GM21423 (cell line): ENCODE results near the gene SYT7.
A peak's percentile ranks its signal among the peaks of the same experiment; 100 is the strongest.
"Not testable (repeated sequence)": the region's sequence is repeated elsewhere in the genome, so short reads cannot be mapped to it uniquely, and the experiment has no call there.

Experiments
- ATAC-seq: cut with Tn5 transposase; IDR thresholded peaks from one replicate; pipeline ENCODE4 v1.9.1; 2021; ENCODE audit warnings: mild to moderate bottlenecking, moderate library complexity; ENCODE audit not compliant: unreplicated experiment

The SYT7 gene, protein sequence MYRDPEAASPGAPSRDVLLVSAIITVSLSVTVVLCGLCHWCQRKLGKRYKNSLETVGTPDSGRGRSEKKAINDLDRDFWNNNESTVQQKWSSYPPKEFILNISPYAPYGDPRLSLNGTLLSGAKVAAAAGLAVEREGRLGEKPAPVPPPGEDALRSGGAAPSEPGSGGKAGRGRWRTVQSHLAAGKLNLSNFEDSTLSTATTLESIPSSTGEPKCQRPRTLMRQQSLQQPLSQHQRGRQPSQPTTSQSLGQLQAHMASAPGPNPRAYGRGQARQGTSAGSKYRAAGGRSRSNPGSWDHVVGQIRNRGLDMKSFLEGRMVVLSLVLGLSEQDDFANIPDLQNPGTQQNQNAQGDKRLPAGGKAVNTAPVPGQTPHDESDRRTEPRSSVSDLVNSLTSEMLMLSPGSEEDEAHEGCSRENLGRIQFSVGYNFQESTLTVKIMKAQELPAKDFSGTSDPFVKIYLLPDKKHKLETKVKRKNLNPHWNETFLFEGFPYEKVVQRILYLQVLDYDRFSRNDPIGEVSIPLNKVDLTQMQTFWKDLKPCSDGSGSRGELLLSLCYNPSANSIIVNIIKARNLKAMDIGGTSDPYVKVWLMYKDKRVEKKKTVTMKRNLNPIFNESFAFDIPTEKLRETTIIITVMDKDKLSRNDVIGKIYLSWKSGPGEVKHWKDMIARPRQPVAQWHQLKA

GRCh38 chr11:61581030-61581928, at the start of gene SYT7:
SYT7 (minus strand) TSS chr11:61581076; CDS start chr11:61580820, 256 bp downstream.
- ATAC-seq = peak; percentile 78

DNA sequence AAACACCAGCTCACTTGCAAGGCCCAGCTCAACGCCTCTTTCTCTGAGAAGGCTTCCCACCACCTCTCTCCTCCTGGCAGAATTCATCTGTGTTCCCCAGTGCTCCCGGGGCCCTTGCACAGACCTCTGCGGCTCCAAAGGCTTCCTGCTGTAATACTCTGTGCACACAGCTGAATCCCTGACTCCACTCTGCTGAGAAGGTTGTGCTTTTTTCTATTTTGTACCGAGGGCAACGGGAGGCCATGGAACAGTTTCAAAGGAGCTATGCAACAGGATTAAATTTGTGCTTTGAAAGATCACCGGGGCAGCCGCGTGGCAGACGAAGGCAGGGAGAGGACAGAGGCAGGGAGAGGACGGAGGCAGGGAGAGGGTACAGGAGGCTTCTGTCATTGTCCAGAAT, 49.2 kb upstream of the SYT7 start:
- ATAC-seq = no peak

- ATAC-seq = no peak
Observed at GRCh38 chr11:61629082-61629833, 48.4 kb upstream of the SYT7 start.

GRCh38 chr11:61628662-61628970, 47.7 kb upstream of the SYT7 start:
- ATAC-seq = no peak

- no peak for ATAC-seq
Observed at GRCh38 chr11:61627850-61628661, 47.2 kb upstream of the SYT7 start.

DNA sequence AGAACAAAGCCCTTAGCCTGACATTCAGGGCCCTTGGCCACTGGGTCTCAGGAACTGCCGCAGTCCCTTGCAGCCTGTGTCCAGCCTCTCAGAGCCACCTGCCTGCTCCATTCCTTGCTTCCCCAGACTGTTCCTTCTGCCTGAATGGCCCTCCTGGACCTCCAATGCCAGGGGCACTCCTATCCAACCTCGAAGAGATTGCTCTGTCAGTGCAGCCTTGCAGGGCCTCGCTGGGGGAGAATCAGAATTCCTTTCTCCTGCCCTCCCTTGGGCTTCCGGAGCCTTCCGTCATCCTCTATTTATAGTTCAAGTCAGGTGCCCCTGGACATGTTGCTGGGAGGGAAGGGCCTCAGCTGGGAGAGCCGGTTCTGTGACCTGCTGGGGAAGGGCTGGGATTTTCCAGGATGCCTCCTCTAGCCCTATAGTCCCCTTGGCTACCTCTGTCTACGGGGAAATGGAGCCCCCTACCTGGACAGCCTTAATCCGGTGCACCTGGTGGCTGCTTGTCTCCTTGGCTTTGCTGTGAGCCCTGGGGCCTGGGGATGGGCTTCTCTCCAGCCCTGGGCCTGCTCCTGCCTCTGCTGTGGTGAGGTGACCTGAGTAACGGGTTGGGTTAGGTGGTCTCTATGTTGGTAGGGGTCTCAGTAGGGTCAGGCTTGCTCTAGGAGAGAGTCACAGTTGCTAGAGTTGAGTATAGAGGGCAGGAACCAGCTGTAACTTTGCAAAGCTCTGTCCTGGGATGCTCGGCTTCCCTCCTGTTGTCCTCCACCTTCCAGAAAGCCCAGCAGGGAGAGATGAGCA, 45.9 kb upstream of the SYT7 start:
- no peak for ATAC-seq

- ATAC-seq = no peak
Observed at GRCh38 chr11:61625525-61625924, 44.6 kb upstream of the SYT7 start.

DNA sequence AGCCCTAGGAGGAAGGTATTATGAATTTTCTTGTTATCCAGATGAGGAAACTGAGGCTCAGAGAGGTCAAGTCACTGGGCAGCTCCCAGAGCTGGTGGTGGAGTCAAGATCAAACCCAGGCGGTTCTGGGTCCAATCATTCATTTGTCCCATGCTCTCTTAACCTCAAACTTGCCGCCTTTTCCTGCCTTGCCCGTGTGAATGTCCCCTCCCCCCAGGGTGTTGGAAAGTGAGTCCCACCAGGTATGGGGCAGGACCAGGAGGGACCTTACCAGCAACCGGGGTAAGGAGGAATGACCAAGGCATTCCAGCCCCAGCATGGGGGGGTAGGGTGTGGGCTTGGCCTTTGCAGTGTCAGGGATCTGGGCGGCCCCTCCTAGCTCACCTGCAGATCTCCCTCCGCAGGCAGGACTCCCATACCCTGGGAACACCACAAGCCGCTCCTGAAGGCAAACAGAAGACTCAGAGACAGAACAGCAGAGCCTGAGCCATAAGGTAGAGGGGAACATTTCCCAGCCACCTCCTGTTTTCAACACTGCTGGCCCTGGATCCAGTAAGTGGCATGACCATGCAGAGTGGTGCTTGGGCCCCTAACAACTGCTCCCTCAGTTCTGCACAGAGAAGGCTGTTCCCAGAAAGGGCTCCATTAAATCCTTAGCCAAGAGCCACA, 41.2 kb upstream of the SYT7 start:
- no peak for ATAC-seq

DNA sequence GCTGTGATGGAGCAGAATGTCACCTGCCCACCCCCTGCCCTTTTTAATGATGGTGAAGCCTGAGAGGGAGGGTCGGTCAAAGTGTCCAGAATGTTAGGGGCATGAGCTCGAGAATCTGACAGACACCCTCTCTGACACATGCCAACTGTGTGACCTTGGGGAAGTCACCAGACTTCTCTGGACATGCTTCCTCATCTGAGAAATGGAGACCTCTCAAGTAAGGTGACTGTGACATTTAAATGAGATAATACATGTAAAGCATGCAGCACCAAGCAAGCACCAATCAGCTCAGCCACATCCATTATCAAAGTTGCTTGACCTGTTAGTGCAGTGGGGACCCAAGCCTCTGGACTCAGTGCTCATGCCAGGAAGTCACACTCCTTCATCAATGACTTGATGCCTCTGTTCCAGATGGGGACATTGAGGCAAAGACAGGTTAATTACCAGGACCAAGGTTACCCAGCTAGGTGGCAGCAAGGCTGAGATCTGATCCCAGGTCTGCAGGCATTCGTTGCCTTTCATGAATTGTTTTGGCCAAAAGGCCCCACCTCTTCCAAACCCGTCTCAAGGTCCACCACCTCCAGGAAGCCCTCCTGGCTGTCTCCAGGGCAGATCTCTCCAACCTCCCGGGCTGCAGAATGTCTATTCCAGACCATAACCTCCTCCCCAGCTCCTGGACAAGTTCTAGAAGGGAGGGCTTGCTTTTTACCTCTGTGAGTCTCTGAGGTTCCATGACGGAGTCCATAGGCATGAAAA, 38.8 kb upstream of the SYT7 start:
- no peak for ATAC-seq

- ATAC-seq = no peak
Observed at GRCh38 chr11:61618978-61619377, 38.1 kb upstream of the SYT7 start.

DNA sequence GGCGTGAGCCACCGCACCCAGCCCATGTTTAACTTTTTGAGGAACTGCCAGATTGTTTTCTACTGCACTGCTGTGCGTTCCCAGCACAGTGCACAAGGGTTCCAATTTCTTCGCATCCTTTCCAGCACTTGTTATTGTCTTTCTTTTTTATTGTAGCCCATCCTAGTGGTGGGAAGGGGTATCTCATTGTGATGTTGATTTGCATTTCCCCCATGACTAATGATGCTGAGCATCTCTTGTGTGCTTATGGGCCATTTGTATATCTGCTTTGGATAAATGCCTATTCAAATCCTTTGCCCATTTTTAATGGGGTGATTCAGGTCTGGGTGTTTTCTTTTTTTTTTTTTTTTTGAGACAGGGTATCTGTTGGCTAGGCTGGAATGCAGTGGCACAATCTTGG, 36.6 kb upstream of the SYT7 start:
- no peak for ATAC-seq

GRCh38 chr11:61616434-61616833, 35.6 kb upstream of the SYT7 start:
- ATAC-seq = no peak

DNA sequence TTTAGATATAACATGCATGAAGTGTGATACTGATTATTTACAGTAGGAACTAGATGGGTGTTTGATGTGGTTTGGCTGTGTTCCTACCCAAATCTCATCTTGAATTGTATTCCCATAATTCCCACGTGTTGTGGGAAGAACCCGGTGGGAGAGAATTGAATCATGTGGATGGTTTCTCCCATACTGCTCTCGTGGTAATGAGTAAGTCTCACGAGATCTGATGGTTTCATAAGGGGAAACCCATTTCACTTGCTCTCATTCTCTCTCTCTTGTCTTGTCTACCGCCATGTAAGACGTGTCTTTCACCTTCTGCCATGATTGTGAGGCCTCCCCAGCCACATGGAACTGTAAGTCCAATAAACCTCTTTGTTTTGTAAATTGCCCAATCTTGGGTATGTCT, 33.9 kb upstream of the SYT7 start:
- ATAC-seq = not testable (repeated sequence)

DNA sequence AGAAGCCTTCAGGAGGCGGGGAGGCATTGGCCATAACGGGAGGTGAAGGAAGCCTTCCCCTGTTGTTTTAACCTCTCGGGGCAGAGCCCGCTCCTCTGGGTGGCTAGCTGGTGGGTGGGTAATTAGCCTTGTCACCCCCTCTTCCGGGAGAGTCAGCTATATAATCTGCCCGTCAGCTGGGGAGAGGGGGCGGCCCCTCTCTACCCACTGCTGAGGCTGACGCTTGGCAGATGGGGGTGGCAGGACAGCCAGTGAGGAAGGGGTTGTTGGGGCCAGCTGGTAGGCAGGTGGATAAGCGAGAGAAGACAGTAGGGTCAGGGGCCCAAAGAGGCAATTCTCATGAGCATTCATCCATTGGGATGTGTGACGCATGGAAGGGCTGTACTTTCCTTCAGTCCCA, 33.0 kb upstream of the SYT7 start:
- ATAC-seq = no peak

GRCh38 chr11:61613051-61613450, 32.2 kb upstream of the SYT7 start:
- no peak for ATAC-seq

- no peak for ATAC-seq
Observed at GRCh38 chr11:61611309-61611708, 30.4 kb upstream of the SYT7 start.

DNA sequence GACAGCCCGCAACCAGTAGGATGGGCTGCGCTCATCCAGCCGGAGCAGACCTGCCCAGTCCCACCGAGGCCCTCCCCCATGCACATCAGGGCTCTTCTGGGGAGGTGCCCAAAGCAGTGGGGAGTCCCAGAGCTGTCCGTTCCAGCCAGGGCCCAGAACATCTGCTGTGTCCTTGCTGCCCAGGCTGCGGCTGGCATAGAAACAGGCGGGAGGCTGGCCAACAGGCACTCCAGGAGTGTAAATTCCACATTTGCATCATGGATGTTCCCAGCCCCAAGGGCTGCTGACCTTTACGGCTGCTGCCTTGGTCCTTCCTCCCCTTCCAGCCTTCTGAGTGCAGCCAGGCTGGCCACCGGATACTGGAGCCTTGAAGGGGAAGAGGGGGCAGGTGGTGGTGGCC, 30.0 kb upstream of the SYT7 start:
- ATAC-seq = no peak

GRCh38 chr11:61609980-61610366, 29.1 kb upstream of the SYT7 start:
- no peak for ATAC-seq
